Measurements from ENCODE around the gene SAMSN1. TPM values are rescaled to one million over a fixed set of nuclear protein-coding genes. Genes with fewer than 3 reads are reported as not detected.

Gene SAMSN1
- total and polyA plus RNA-seq, 9 of the 15 experiments (the other 6 are each of a cell fraction or from before 2014, with no cell fraction given) = 101 to 223 (median 159) TPM

- TF ChIP-seq TAF9B (IDR thresholded peaks at IDR 0.05; ENCODE audit: partially characterized antibody) = no peak
- no peak for TF ChIP-seq MTA2 (IDR thresholded peaks at IDR 0.05; ENCODE audit: low read depth)
- TF ChIP-seq IRF9 (tag; IDR thresholded peaks at IDR 0.05) = no peak
- no peak for TF ChIP-seq RAD51 (IDR thresholded peaks at IDR 0.05; ENCODE audit: borderline replicate concordance, low read depth)
- TF ChIP-seq HMGN3 (IDR thresholded peaks at IDR 0.05; ENCODE audit: borderline replicate concordance, extremely low read depth, insufficient read length, low read depth, low read length) = no peak
- no peak for TF ChIP-seq FOS (IDR thresholded peaks at IDR 0.05; ENCODE audit: extremely low read depth, insufficient read length)
- TF ChIP-seq KLF16 (IDR thresholded peaks at IDR 0.05) = no peak
Observed at GRCh38 chr21:14523234-14523633, 22.9 kb downstream of the SAMSN1 start (continued).

GRCh38 chr21:14522736-14523135 lies 23.4 kb downstream of the SAMSN1 start:
- CTCF ChIA-PET (ENCODE audit: low intra/inter-chr PET ratio) = no interaction called here
- intact Hi-C loops (cut with micrococcal nuclease) (no loop called here), in situ Hi-C loops (cut with MboI) (no loop called here)
- H3K27me3 ChIP-seq (ENCODE audit: control insufficient read depth in 2 of 2, insufficient read depth in 2 of 2, low read length in 2 of 2) = no peaks in the 10 kb centered on the region
- no peak overlapping the region for H3K27ac ChIP-seq (ENCODE audit: extremely low read depth, low read depth, low read length)
- FAIRE-seq (no peak), ATAC-seq (no peak), DNase-seq (ENCODE audit: extremely low read depth in 1 of 4, low spot score in 3 of 4) (no peak)
- 83% methylated on average over 2 of the region's 2 CpGs for WGBS (ENCODE audit: insufficient coverage, low coverage, missing lambda C conversion rate)
- H3K36me3 ChIP-seq (ENCODE audit: control insufficient read depth, insufficient read depth, low read length) = peaks cover 70% of the 10 kb centered on the region
- H3K4me2 ChIP-seq (ENCODE audit: insufficient read depth, low read length) = no peak overlapping the region
- H4K20me1 ChIP-seq (replicated peaks; ENCODE audit: control insufficient read depth, insufficient read depth, low read length) = 0 out of 2 replicates have a peak, but pooled peaks cover 3% of the 10 kb centered on the region
- no peak overlapping the region for H3K9ac ChIP-seq (ENCODE audit: insufficient read depth in 1 of 2, low read depth in 2 of 2, low read length in 2 of 2)
- peaks cover 100% of the 10 kb centered on the region for H3K79me2 ChIP-seq (ENCODE audit: control insufficient read depth, insufficient read depth, low read length)
- no peaks in the 10 kb centered on the region for H3K9me3 ChIP-seq (replicated peaks; ENCODE audit: control insufficient read depth, insufficient read depth, low read depth, low read length)
- no peaks in the 10 kb centered on the region for H3K9me1 ChIP-seq (ENCODE audit: control insufficient read depth, insufficient read depth, low read length)
- H2AFZ ChIP-seq (ENCODE audit: low read depth, low read length) = no peak overlapping the region
- POLR2A ChIA-PET = interaction anchor here (0.6 to 4.5 kb wide), 3 partner anchors 9 to 80 kb away, joined by 3 to 17 read pairs (median 4); no protein-coding TSS in a partner anchor
- H3K4me3 ChIP-seq = no peak overlapping the region
- peaks cover 4 to 15% of the 10 kb centered on the region in 2 experiments; a peak in 3 of 5 replicates for H3K4me1 ChIP-seq (replicated peaks in 1 of 2; ENCODE audit: control insufficient read depth in 2 of 2, insufficient read depth in 2 of 2, low read length in 2 of 2)
- no TSS peak for BruUV-seq (replicated peaks)
- TF ChIP-seq USF2 (CRISPR knock-in tag; IDR thresholded peaks at IDR 0.05) (no peak), ZNF324 (CRISPR knock-in tag; IDR thresholded peaks at IDR 0.05) (no peak), RBM39 (optimal IDR thresholded peaks at IDR 0.05; ENCODE audit: low read depth, low read length) (no peak), SNIP1 (IDR thresholded peaks at IDR 0.05; ENCODE audit: low read depth) (no peak), ZBED1 (IDR thresholded peaks at IDR 0.05) (no peak), PCBP1 (IDR thresholded peaks at IDR 0.05; ENCODE audit: low read depth, low read length, poor library complexity, severe bottlenecking) (no peak), IRF9 (tag; IDR thresholded peaks at IDR 0.05) (no peak), BRF2 (IDR thresholded peaks at IDR 0.05; ENCODE audit: borderline replicate concordance, insufficient read depth, insufficient read length) (no peak), ZNF707 (CRISPR knock-in tag; conservative IDR thresholded peaks at IDR 0.05) (no peak), HDAC6 (IDR thresholded peaks at IDR 0.05; ENCODE audit: low read depth, low read length) (no peak)

Measured in K562 (cell line).